GM03348 (cell line): ENCODE measurements around the gene RECQL5.

Experiments
- DNase-seq: peaks from one replicate; pipeline ENCODE4 v3.0.0; 2012; ENCODE audit warnings: low spot score

Gene RECQL5

GRCh38 chr17:75688209-75688825, 21.4 kb upstream of the RECQL5 start:
- no peak for DNase-seq

- DNase-seq = no peak
Observed at GRCh38 chr17:75685499-75685898, 18.5 kb upstream of the RECQL5 start.

- peak; percentile 66 for DNase-seq
Observed at GRCh38 chr17:75684924-75685323, 18.0 kb upstream of the RECQL5 start.

GRCh38 chr17:75684249-75684648, 17.3 kb upstream of the RECQL5 start:
- no peak for DNase-seq

GRCh38 chr17:75683583-75683982, 16.6 kb upstream of the RECQL5 start:
- peak; percentile 37 for DNase-seq

- DNase-seq = peak; percentile 38
Observed at GRCh38 chr17:75681289-75681688, 14.3 kb upstream of the RECQL5 start.

GRCh38 chr17:75680431-75680830, 13.5 kb upstream of the RECQL5 start:
- no peak for DNase-seq

GRCh38 chr17:75679706-75680211, 12.8 kb upstream of the RECQL5 start:
- no peak for DNase-seq

GRCh38 chr17:75676461-75676860, 9.5 kb upstream of the RECQL5 start:
- DNase-seq = no peak

GRCh38 chr17:75673487-75673886, 6.5 kb upstream of the RECQL5 start:
- no peak for DNase-seq

- no peak for DNase-seq
Observed at GRCh38 chr17:75672011-75672410, 5.1 kb upstream of the RECQL5 start.

- no peak for DNase-seq
Observed at GRCh38 chr17:75670868-75671267, 3.9 kb upstream of the RECQL5 start.

- DNase-seq = no peak
Observed at GRCh38 chr17:75668489-75668888, 1.5 kb upstream of the RECQL5 start.

GRCh38 chr17:75667825-75668224, 871 bp upstream of the RECQL5 start:
- DNase-seq = no peak

GRCh38 chr17:75665981-75666380, 973 bp downstream of the RECQL5 start:
- DNase-seq = no peak

- no peak for DNase-seq
Observed at GRCh38 chr17:75664099-75664549, 2.8 kb downstream of the RECQL5 start.

- DNase-seq = no peak
Observed at GRCh38 chr17:75662511-75662910, 4.4 kb downstream of the RECQL5 start.

GRCh38 chr17:75661531-75661930, 5.4 kb downstream of the RECQL5 start:
- no peak for DNase-seq

GRCh38 chr17:75658237-75658636, 8.7 kb downstream of the RECQL5 start:
- DNase-seq = no peak

- DNase-seq = no peak
Observed at GRCh38 chr17:75654176-75654575, 12.8 kb downstream of the RECQL5 start.

- DNase-seq = peak; percentile 68
Observed at GRCh38 chr17:75652934-75653549, 13.9 kb downstream of the RECQL5 start.

- no peak for DNase-seq
Observed at GRCh38 chr17:75652341-75652740, 14.6 kb downstream of the RECQL5 start.

- no peak for DNase-seq
Observed at GRCh38 chr17:75650874-75651273, 16.1 kb downstream of the RECQL5 start.

GRCh38 chr17:75649687-75650086, 17.3 kb downstream of the RECQL5 start:
- DNase-seq = no peak
